ENCODE data around the gene STXBP4. TPM values are rescaled to one million over a fixed set of nuclear protein-coding genes. Genes with fewer than 3 reads are reported as not detected.

The STXBP4 gene
- total RNA-seq, 1 donor from 2014 or later = 2.1 TPM

GRCh38 chr17:55159251-55159650 is 190.7 kb downstream of the STXBP4 start:
- FAIRE-seq (no peak), DNase-seq (ENCODE audit: low read depth) (no peak)
- Histone ChIP-seq H3K4me3 (ENCODE audit: low read depth, low read length) (no peak overlapping the region), H3K36me3 (ENCODE audit: control insufficient read depth, insufficient read depth, low read length) (peaks cover 2% of the 10 kb centered on the region), H3K27me3 (ENCODE audit: control insufficient read depth, insufficient read depth, low read length) (no peaks in the 10 kb centered on the region)
- TF ChIP-seq CTCF (IDR thresholded peaks at IDR 0.05; ENCODE audit: insufficient read depth, low read length, severe bottlenecking) = no peak

- H3K4me3 ChIP-seq (ENCODE audit: low read depth, low read length) = no peak overlapping the region
- H3K27me3 ChIP-seq (ENCODE audit: control insufficient read depth, insufficient read depth, low read length) = no peaks in the 10 kb centered on the region
- DNase-seq (ENCODE audit: low read depth) (no peak), FAIRE-seq (no peak)
- peaks cover 2% of the 10 kb centered on the region for H3K36me3 ChIP-seq (ENCODE audit: control insufficient read depth, insufficient read depth, low read length)
- TF ChIP-seq CTCF (IDR thresholded peaks at IDR 0.05; ENCODE audit: insufficient read depth, low read length, severe bottlenecking) = no peak
Observed at GRCh38 chr17:55160501-55160900, 191.9 kb downstream of the STXBP4 start.

- Histone ChIP-seq H3K36me3 (ENCODE audit: control insufficient read depth, insufficient read depth, low read length) (peaks cover 2% of the 10 kb centered on the region), H3K4me3 (ENCODE audit: low read depth, low read length) (no peak overlapping the region), H3K27me3 (ENCODE audit: control insufficient read depth, insufficient read depth, low read length) (no peaks in the 10 kb centered on the region)
- no peak for TF ChIP-seq CTCF (IDR thresholded peaks at IDR 0.05; ENCODE audit: insufficient read depth, low read length, severe bottlenecking)
- FAIRE-seq (no peak), DNase-seq (ENCODE audit: low read depth) (peak; percentile 95)
Observed at GRCh38 chr17:55161935-55162555, 193.5 kb downstream of the STXBP4 start.

GRCh38 chr17:55162556-55162946 is 194.0 kb downstream of the STXBP4 start:
- H3K4me3 ChIP-seq (ENCODE audit: low read depth, low read length) = no peak overlapping the region
- no peak for FAIRE-seq

GRCh38 chr17:55163408-55163807 is 194.8 kb downstream of the STXBP4 start:
- Histone ChIP-seq H3K27me3 (ENCODE audit: control insufficient read depth, insufficient read depth, low read length) (no peaks in the 10 kb centered on the region), H3K36me3 (ENCODE audit: control insufficient read depth, insufficient read depth, low read length) (peaks cover 2% of the 10 kb centered on the region), H3K4me3 (ENCODE audit: low read depth, low read length) (no peak overlapping the region)
- DNase-seq (ENCODE audit: low read depth) = no peak
- FAIRE-seq = no peak
- TF ChIP-seq CTCF (IDR thresholded peaks at IDR 0.05; ENCODE audit: insufficient read depth, low read length, severe bottlenecking) = no peak

More at GRCh38 chr17:55162556-55162946, 194.0 kb downstream of the STXBP4 start:
- H3K27me3 ChIP-seq (ENCODE audit: control insufficient read depth, insufficient read depth, low read length) = no peaks in the 10 kb centered on the region
- no peak for DNase-seq (ENCODE audit: low read depth)
- H3K36me3 ChIP-seq (ENCODE audit: control insufficient read depth, insufficient read depth, low read length) = peaks cover 2% of the 10 kb centered on the region
- no peak for TF ChIP-seq CTCF (IDR thresholded peaks at IDR 0.05; ENCODE audit: insufficient read depth, low read length, severe bottlenecking)

GRCh38 chr17:55166506-55166905 is 197.9 kb downstream of the STXBP4 start:
- Histone ChIP-seq H3K27me3 (ENCODE audit: control insufficient read depth, insufficient read depth, low read length) (no peaks in the 10 kb centered on the region), H3K4me3 (ENCODE audit: low read depth, low read length) (no peak overlapping the region), H3K36me3 (ENCODE audit: control insufficient read depth, insufficient read depth, low read length) (no peaks in the 10 kb centered on the region)
- DNase-seq (ENCODE audit: low read depth) (no peak), FAIRE-seq (no peak)
- no peak for TF ChIP-seq CTCF (IDR thresholded peaks at IDR 0.05; ENCODE audit: insufficient read depth, low read length, severe bottlenecking)
